Transverse colon (tissue), 3 donors: ENCODE measurements around the gene UPP2.

Experiments
- CTCF ChIP-seq, 5 experiments: fragments of 200-600 bp in 3 of 5; fragments of 450-650 bp in 2 of 5; sonication (generic) in 3 of 5; IDR thresholded peaks; 1 replicate in 2 of 5; 2 replicates in 3 of 5; pipeline ENCODE4 v1.5.1; 2016 to 2017; ENCODE audit warnings: antibody characterized with exemption in 5 of 5, inconsistent platforms in 3 of 5, mild to moderate bottlenecking in 2 of 5, moderate library complexity in 1 of 5
- POLR2A ChIP-seq: fragments of 450-650 bp; IDR thresholded peaks from one replicate; pipeline ENCODE4 v1.6.1; 2016; ENCODE audit warnings: antibody characterized with exemption, mild to moderate bottlenecking, moderate library complexity

GRCh38 chr2:158098178-158098577 lies 3.5 kb upstream of the UPP2 start:
- no peak for TF ChIP-seq CTCF (IDR thresholded peaks at IDR 0.05)
- TF ChIP-seq POLR2A: no peak
